B cell (primary cell): ENCODE results near the gene ACOT4. TPM values are rescaled to one million over a fixed set of nuclear protein-coding genes. Genes with fewer than 3 reads are reported as not detected.
"Not testable (repeated sequence)": the region's sequence is repeated elsewhere in the genome, so short reads cannot be mapped to it uniquely, and the experiment has no call there.

Source experiments
- ATAC-seq: fragments of 200-7000 bp; cut with Tn5 transposase; one replicate; pipeline ENCODE4 v1.10.0; 2021; ENCODE audit warnings: low read depth, mild to moderate bottlenecking, moderate number of reproducible peaks, moderate library complexity
- CTCF ChIA-PET: fragments of 350-600 bp; sonication (Branson Sonifier 250); formaldehyde crosslinking; loops from one replicate; lab custom pipeline; 2021; ENCODE audit warnings: antibody characterized with exemption, inconsistent platforms; lab: Charles Lee
- POLR2A ChIA-PET: fragments of 350-600 bp; sonication (Branson Sonifier 250); formaldehyde crosslinking; loops from one replicate; lab custom pipeline; 2021; ENCODE audit warnings: antibody characterized with exemption; lab: Charles Lee
- DNase-seq: peaks from one replicate; pipeline ENCODE4 v3.0.0; 2013
- H2AFZ ChIP-seq: 2 replicates; pipeline ENCODE4 v1.6.1; 2012; ENCODE audit warnings: mild to moderate bottlenecking, low read depth, low read length; ENCODE audit not compliant: insufficient read depth, poor library complexity, severe bottlenecking
- H3K27ac ChIP-seq, 2 donors: 1 replicate in 1 of 2; 2 replicates in 1 of 2; pipeline ENCODE4 v1.5.1; 2012 to 2013; ENCODE audit warnings: low read length in 2 of 2, mild to moderate bottlenecking in 2 of 2, moderate library complexity in 1 of 2
- H3K27me3 ChIP-seq, 4 experiments: fragments of 200-600 bp in 1 of 4; sonication (generic) in 1 of 4; replicated peaks in 1 of 4; 1 replicate in 2 of 4; 2 replicates in 2 of 4; pipeline versions ENCODE4 v1.6.1 to v1.7.0; 2013 to 2016; ENCODE audit warnings: low read length in 3 of 4, mild to moderate bottlenecking in 2 of 4, mixed read lengths in 1 of 4, moderate library complexity in 1 of 4; ENCODE audit not compliant: insufficient read depth in 4 of 4, control insufficient read depth in 3 of 4; ENCODE audit errors: control extremely low read depth in 1 of 4
- H3K36me3 ChIP-seq, 2 experiments: replicated peaks in 1 of 2; 1 replicate in 1 of 2; 2 replicates in 1 of 2; pipeline versions ENCODE4 v1.6.1 to v1.7.1; 2013; ENCODE audit warnings: low read length in 1 of 2; ENCODE audit not compliant: insufficient read depth in 2 of 2, control insufficient read depth in 1 of 2; ENCODE audit errors: control extremely low read depth in 1 of 2, extremely low read depth in 1 of 2
- H3K4me1 ChIP-seq, 2 donors: fragments of 200-600 bp in 1 of 2; sonication (generic) in 1 of 2; 1 replicate in 1 of 2; 2 replicates in 1 of 2; pipeline versions ENCODE4 v1.5.1 to v1.6.1; 2013 to 2017; ENCODE audit warnings: low read length in 2 of 2; ENCODE audit not compliant: control insufficient read depth in 2 of 2, insufficient read depth in 2 of 2
- H3K4me2 ChIP-seq: replicated peaks from 2 replicates; pipeline ENCODE3; 2012; ENCODE audit warnings: mild to moderate bottlenecking, low read depth, low read length; ENCODE audit not compliant: poor library complexity, severe bottlenecking
- H3K4me3 ChIP-seq, 5 experiments: fragments of 200-600 bp in 1 of 5; sonication (generic) in 1 of 5; 1 replicate in 3 of 5; 2 replicates in 2 of 5; pipeline versions ENCODE4 v1.5.1 to v1.7.0; 2011 to 2016; ENCODE audit warnings: low read length in 4 of 5, mild to moderate bottlenecking in 4 of 5, low read depth in 2 of 5, control low read depth in 1 of 5, moderate library complexity in 1 of 5; ENCODE audit not compliant: insufficient read depth in 1 of 5; ENCODE audit errors: control extremely low read depth in 1 of 5, extremely low read depth in 1 of 5
- H3K79me2 ChIP-seq: fragments of 200-600 bp; sonication (generic); one replicate; pipeline ENCODE4 v1.6.0; 2016; ENCODE audit warnings: low read length; ENCODE audit not compliant: control insufficient read depth, insufficient read depth
- H3K9ac ChIP-seq: fragments of 200-600 bp; sonication (generic); 2 replicates; pipeline ENCODE4 v1.6.1; 2017; ENCODE audit warnings: mild to moderate bottlenecking, low read length, moderate library complexity
- H3K9me3 ChIP-seq, 3 donors: one replicate each; pipeline versions ENCODE4 v1.6.1 to v1.7.1; 2013; ENCODE audit warnings: low read length in 2 of 3; ENCODE audit not compliant: control insufficient read depth in 2 of 3, insufficient read depth in 1 of 3; ENCODE audit errors: control extremely low read depth in 1 of 3
- H4K20me1 ChIP-seq: 2 replicates; pipeline ENCODE4 v1.6.0; 2012; ENCODE audit warnings: mild to moderate bottlenecking, low read length; ENCODE audit not compliant: insufficient read depth, control insufficient read depth, poor library complexity, severe bottlenecking
- H3K27ac Mint-ChIP-seq: one replicate; pipeline ENCODE4 v1.8.0; 2021; ENCODE audit warnings: mixed read lengths
- H3K27me3 Mint-ChIP-seq: one replicate; pipeline ENCODE4 v1.8.0; 2021; ENCODE audit warnings: mixed read lengths
- H3K4me1 Mint-ChIP-seq: one replicate; pipeline ENCODE4 v1.8.0; 2021; ENCODE audit warnings: mixed read lengths
- H3K4me3 Mint-ChIP-seq: one replicate; pipeline ENCODE4 v1.8.0; 2021; ENCODE audit warnings: mixed read lengths
- H3K9me3 Mint-ChIP-seq: one replicate; pipeline ENCODE4 v1.8.0; 2022; ENCODE audit warnings: mixed read lengths; ENCODE audit not compliant: insufficient read depth
- WGBS: methylation state at CpG from one replicate; pipeline ENCODE4 v1.1.5; 2013; ENCODE audit warnings: missing lambda C conversion rate; ENCODE audit not compliant: insufficient coverage; 5-methylcytosine and 5-hydroxymethylcytosine counted together
- intact Hi-C: fragments of 100-400 bp; cut with micrococcal nuclease; formaldehyde crosslinking; loops from one replicate; pipeline ENCODE4 v1.10.0; 2022
- polyA plus RNA-seq: library from polyadenylated mRNA; depleted of rRNA; stranded (reverse); fragments of >200 nt; gene quantifications from 2 replicates; pipeline ENCODE4 v1.2.3, GENCODE V29; 2012
- total RNA-seq, 2 donors: library from RNA; stranded (reverse); fragments of 120-200 nt in 1 of 2; gene quantifications; 1 replicate in 1 of 2; 2 replicates in 1 of 2; pipeline versions ENCODE4 v1.2.3 to v1.2.4, GENCODE V29; 2013 to 2022

Gene ACOT4
- total and polyA plus RNA-seq, 2 donors (not counting 1 experiment from before 2014, with no cell fraction given): 0.19 to 0.42 TPM

- H3K4me3 Mint-ChIP-seq, H3K27ac Mint-ChIP-seq, DNase-seq, CTCF ChIA-PET, H3K9me3 ChIP-seq, H3K4me1 ChIP-seq, POLR2A ChIA-PET, H3K4me3 ChIP-seq, H3K27me3 Mint-ChIP-seq, H3K36me3 ChIP-seq, H3K9me3 Mint-ChIP-seq, H2AFZ ChIP-seq, intact Hi-C loops, H3K4me1 Mint-ChIP-seq, H3K79me2 ChIP-seq, H3K27me3 ChIP-seq, H3K4me2 ChIP-seq, H4K20me1 ChIP-seq, H3K9ac ChIP-seq, ATAC-seq, H3K27ac ChIP-seq: not testable (repeated sequence)
- no CpG with 5 or more reads among the region's 3 CpGs for whole genome bisulfite sequencing
These were observed 42.6 kb upstream of the ACOT4 start for GRCh38 chr14:73549097-73549496.

- H3K4me1 Mint-ChIP-seq, H3K27me3 ChIP-seq, H2AFZ ChIP-seq, DNase-seq, intact Hi-C loops, H3K27me3 Mint-ChIP-seq, H3K9me3 ChIP-seq, H3K27ac Mint-ChIP-seq, H3K4me1 ChIP-seq, H3K36me3 ChIP-seq, H3K9me3 Mint-ChIP-seq, H3K4me3 Mint-ChIP-seq, H3K4me2 ChIP-seq, POLR2A ChIA-PET, H4K20me1 ChIP-seq, H3K79me2 ChIP-seq, H3K27ac ChIP-seq, CTCF ChIA-PET, H3K4me3 ChIP-seq, H3K9ac ChIP-seq: not testable (repeated sequence)
- no CpG with 5 or more reads among the region's 6 CpGs for WGBS
- peak; percentile 67 for ATAC-seq
These were observed 41.7 kb upstream of the ACOT4 start for GRCh38 chr14:73549889-73550524.
